ENCODE data around the gene CRTC3.

CRTC3 gene

GRCh38 chr15:90618330-90619125 is 88.8 kb downstream of the CRTC3 start:
- peak; percentile 33 for DNase-seq (ENCODE audit: low read depth)

GRCh38 chr15:90619468-90619867 is 89.7 kb downstream of the CRTC3 start:
- peak; percentile 64 for DNase-seq (ENCODE audit: low read depth)
- TF ChIP-seq MYC (IDR thresholded peaks at IDR 0.05; ENCODE audit: low read depth, low read length) (no peak), MAX (IDR thresholded peaks at IDR 0.05; ENCODE audit: low read depth, low read length) (no peak), CTCF (IDR thresholded peaks at IDR 0.05; ENCODE audit: low read depth, low read length) (peak; percentile 10), POLR2A (IDR thresholded peaks at IDR 0.05; ENCODE audit: extremely low read depth, insufficient read length) (no peak)
- no peak overlapping the region for H3K4me3 ChIP-seq (ENCODE audit: low read depth, low read length)

More at GRCh38 chr15:90618330-90619125, 88.8 kb downstream of the CRTC3 start:
- TF ChIP-seq MYC (IDR thresholded peaks at IDR 0.05; ENCODE audit: low read depth, low read length) (0 out of 2 replicates have a peak, but pooled peaks have one; percentile 18), MAX (IDR thresholded peaks at IDR 0.05; ENCODE audit: low read depth, low read length) (0 out of 2 replicates have a peak, but pooled peaks have one; percentile 13), CTCF (IDR thresholded peaks at IDR 0.05; ENCODE audit: low read depth, low read length) (peak; percentile 12), POLR2A (IDR thresholded peaks at IDR 0.05; ENCODE audit: extremely low read depth, insufficient read length) (no peak)
- no peak overlapping the region for H3K4me3 ChIP-seq (ENCODE audit: low read depth, low read length)

- DNase-seq (ENCODE audit: low read depth): peak; percentile 48
Measured at GRCh38 chr15:90619939-90620338, 90.2 kb downstream of the CRTC3 start.

GRCh38 chr15:90620379-90621067 is 90.8 kb downstream of the CRTC3 start:
- TF ChIP-seq MYC (IDR thresholded peaks at IDR 0.05; ENCODE audit: low read depth, low read length) (peak; percentile 65), CTCF (IDR thresholded peaks at IDR 0.05; ENCODE audit: low read depth, low read length) (no peak)
- H3K4me3 ChIP-seq (ENCODE audit: low read depth, low read length): no peak overlapping the region
- peak; percentile 94 for DNase-seq (ENCODE audit: low read depth)

More at GRCh38 chr15:90619939-90620338, 90.2 kb downstream of the CRTC3 start:
- TF ChIP-seq MYC (IDR thresholded peaks at IDR 0.05; ENCODE audit: low read depth, low read length): no peak
- no peak for TF ChIP-seq MAX (IDR thresholded peaks at IDR 0.05; ENCODE audit: low read depth, low read length)
- no peak for TF ChIP-seq CTCF (IDR thresholded peaks at IDR 0.05; ENCODE audit: low read depth, low read length)
- TF ChIP-seq POLR2A (IDR thresholded peaks at IDR 0.05; ENCODE audit: extremely low read depth, insufficient read length): no peak
- H3K4me3 ChIP-seq (ENCODE audit: low read depth, low read length): peak overlapping the region; percentile 8

- no peak overlapping the region for H3K4me3 ChIP-seq (ENCODE audit: low read depth, low read length)
- no peak for DNase-seq (ENCODE audit: low read depth)
- no peak for TF ChIP-seq MAX (IDR thresholded peaks at IDR 0.05; ENCODE audit: low read depth, low read length)
- TF ChIP-seq CTCF (IDR thresholded peaks at IDR 0.05; ENCODE audit: low read depth, low read length): no peak
- TF ChIP-seq MYC (IDR thresholded peaks at IDR 0.05; ENCODE audit: low read depth, low read length): no peak
- TF ChIP-seq POLR2A (IDR thresholded peaks at IDR 0.05; ENCODE audit: extremely low read depth, insufficient read length): no peak
Measured at GRCh38 chr15:90623854-90624253, 94.1 kb downstream of the CRTC3 start.

Measured in NB4 (cell line).